ENCODE results near the gene ASAP3. TPM values are rescaled to one million over a fixed set of nuclear protein-coding genes. Genes with fewer than 3 reads are reported as not detected.

Gene ASAP3
- total RNA-seq, 1 experiment from 2014 or later = 17.6 TPM

- peaks cover 6% of the 10 kb centered on the region; the same call in 1 of the 2 replicates for H3K4me1 ChIP-seq (replicated peaks; ENCODE audit: insufficient read depth)
- CTCF ChIA-PET = interaction anchor here (0.6 kb wide), 1 partner anchor 394 kb away, joined by 11 read pairs; no protein-coding TSS in a partner anchor
- intact Hi-C loops (cut with micrococcal nuclease; ENCODE audit: unreplicated experiment) = no loop called here
- DNase-seq = no peak
- TF ChIP-seq, protein P1, sequence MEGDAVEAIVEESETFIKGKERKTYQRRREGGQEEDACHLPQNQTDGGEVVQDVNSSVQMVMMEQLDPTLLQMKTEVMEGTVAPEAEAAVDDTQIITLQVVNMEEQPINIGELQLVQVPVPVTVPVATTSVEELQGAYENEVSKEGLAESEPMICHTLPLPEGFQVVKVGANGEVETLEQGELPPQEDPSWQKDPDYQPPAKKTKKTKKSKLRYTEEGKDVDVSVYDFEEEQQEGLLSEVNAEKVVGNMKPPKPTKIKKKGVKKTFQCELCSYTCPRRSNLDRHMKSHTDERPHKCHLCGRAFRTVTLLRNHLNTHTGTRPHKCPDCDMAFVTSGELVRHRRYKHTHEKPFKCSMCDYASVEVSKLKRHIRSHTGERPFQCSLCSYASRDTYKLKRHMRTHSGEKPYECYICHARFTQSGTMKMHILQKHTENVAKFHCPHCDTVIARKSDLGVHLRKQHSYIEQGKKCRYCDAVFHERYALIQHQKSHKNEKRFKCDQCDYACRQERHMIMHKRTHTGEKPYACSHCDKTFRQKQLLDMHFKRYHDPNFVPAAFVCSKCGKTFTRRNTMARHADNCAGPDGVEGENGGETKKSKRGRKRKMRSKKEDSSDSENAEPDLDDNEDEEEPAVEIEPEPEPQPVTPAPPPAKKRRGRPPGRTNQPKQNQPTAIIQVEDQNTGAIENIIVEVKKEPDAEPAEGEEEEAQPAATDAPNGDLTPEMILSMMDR (conservative IDR thresholded peaks at IDR 0.05) = no peak
- no peak for TF ChIP-seq EZH2 (IDR thresholded peaks at IDR 0.05; ENCODE audit: low read depth)
- H3K4me2 ChIP-seq = peak overlapping the region; percentile 13
- H3K27ac ChIP-seq = no peak overlapping the region
- no peak overlapping the region for H3K4me3 ChIP-seq
- H2AFZ ChIP-seq = no peak overlapping the region
- no peaks in the 10 kb centered on the region for H3K9me2 ChIP-seq (ENCODE audit: insufficient read depth)
- no peaks in the 10 kb centered on the region for H3K9me3 ChIP-seq (ENCODE audit: insufficient read depth, low read depth)
- POLR2A ChIA-PET (ENCODE audit: unreplicated experiment) = interaction anchor here (0.6 to 0.7 kb wide), 2 partner anchors 32 to 121 kb away, joined by 3 to 5 read pairs; no protein-coding TSS in a partner anchor
- H4K20me1 ChIP-seq (ENCODE audit: insufficient read depth) = no peaks in the 10 kb centered on the region
- peaks cover 12% of the 10 kb centered on the region; the same call in 1 of the 2 replicates for H3F3A ChIP-seq (ENCODE audit: insufficient read depth, low read depth)
- no peaks in the 10 kb centered on the region for H3K79me2 ChIP-seq (ENCODE audit: low read depth)
- BruUV-seq (replicated peaks) = no TSS peak
- H3K36me3 ChIP-seq (ENCODE audit: low read depth) = no peaks in the 10 kb centered on the region
- no peaks in the 10 kb centered on the region for H3K27me3 ChIP-seq (ENCODE audit: insufficient read depth, low read depth)
Observed at GRCh38 chr1:23385119-23385621, 98.8 kb downstream of the ASAP3 start.

GRCh38 chr1:23384312-23385058 is 99.5 kb downstream of the ASAP3 start:
- no TSS peak for BruUV-seq (replicated peaks)
- H3K79me2 ChIP-seq (ENCODE audit: low read depth) = no peaks in the 10 kb centered on the region
- DNase-seq = peak in 1 of 2 experiments; percentile 84

More at GRCh38 chr1:23384312-23385058, 99.5 kb downstream of the ASAP3 start:
- Histone ChIP-seq H3K4me2 (peak overlapping the region; percentile 13), H4K20me1 (ENCODE audit: insufficient read depth) (no peaks in the 10 kb centered on the region), H3K9me3 (ENCODE audit: insufficient read depth, low read depth) (no peaks in the 10 kb centered on the region), H3K9me2 (ENCODE audit: insufficient read depth) (no peaks in the 10 kb centered on the region), H3K4me3 (no peak overlapping the region), H3K27me3 (ENCODE audit: insufficient read depth, low read depth) (no peaks in the 10 kb centered on the region), H2AFZ (no peak overlapping the region), H3F3A (ENCODE audit: insufficient read depth, low read depth) (peaks cover 12% of the 10 kb centered on the region; the same call in 1 of the 2 replicates), H3K36me3 (ENCODE audit: low read depth) (no peaks in the 10 kb centered on the region), H3K27ac (no peak overlapping the region), H3K4me1 (replicated peaks; ENCODE audit: insufficient read depth) (peaks cover 6% of the 10 kb centered on the region; the same call in 1 of the 2 replicates)
- intact Hi-C loops (cut with micrococcal nuclease; ENCODE audit: unreplicated experiment) = no loop called here
- CTCF ChIA-PET = interaction anchor here (0.6 to 0.7 kb wide), 2 partner anchors 285 to 1865 kb away, joined by 3 to 9 read pairs; no protein-coding TSS in a partner anchor
- POLR2A ChIA-PET (ENCODE audit: unreplicated experiment) = interaction anchor here (0.6 to 0.7 kb wide), 2 partner anchors 33 to 120 kb away, joined by 3 to 5 read pairs; no protein-coding TSS in a partner anchor
- TF ChIP-seq, protein P1 (conservative IDR thresholded peaks at IDR 0.05) = no peak
- TF ChIP-seq EZH2 (IDR thresholded peaks at IDR 0.05; ENCODE audit: low read depth) = no peak
